Gastroesophageal sphincter (tissue), 3 donors: ENCODE measurements around the gene MGAM2.

Experiments
- POLR2AphosphoS5 ChIP-seq: sonication (generic); formaldehyde crosslinking; IDR thresholded peaks from one replicate; pipeline ENCODE4 v1.6.1; 2017; ENCODE audit warnings: antibody characterized with exemption
- TF ChIP-seq, protein P1 (sequence below), 4 experiments: fragments of 200-600 bp in 2 of 4; fragments of 450-650 bp in 2 of 4; sonication (generic) in 1 of 4; IDR thresholded peaks; one replicate each; pipeline ENCODE4 v1.5.1; 2017 to 2019; ENCODE audit warnings: antibody characterized with exemption in 4 of 4, mild to moderate bottlenecking in 2 of 4, moderate library complexity in 2 of 4

- no peak for TF ChIP-seq POLR2AphosphoS5
- TF ChIP-seq, protein P1, sequence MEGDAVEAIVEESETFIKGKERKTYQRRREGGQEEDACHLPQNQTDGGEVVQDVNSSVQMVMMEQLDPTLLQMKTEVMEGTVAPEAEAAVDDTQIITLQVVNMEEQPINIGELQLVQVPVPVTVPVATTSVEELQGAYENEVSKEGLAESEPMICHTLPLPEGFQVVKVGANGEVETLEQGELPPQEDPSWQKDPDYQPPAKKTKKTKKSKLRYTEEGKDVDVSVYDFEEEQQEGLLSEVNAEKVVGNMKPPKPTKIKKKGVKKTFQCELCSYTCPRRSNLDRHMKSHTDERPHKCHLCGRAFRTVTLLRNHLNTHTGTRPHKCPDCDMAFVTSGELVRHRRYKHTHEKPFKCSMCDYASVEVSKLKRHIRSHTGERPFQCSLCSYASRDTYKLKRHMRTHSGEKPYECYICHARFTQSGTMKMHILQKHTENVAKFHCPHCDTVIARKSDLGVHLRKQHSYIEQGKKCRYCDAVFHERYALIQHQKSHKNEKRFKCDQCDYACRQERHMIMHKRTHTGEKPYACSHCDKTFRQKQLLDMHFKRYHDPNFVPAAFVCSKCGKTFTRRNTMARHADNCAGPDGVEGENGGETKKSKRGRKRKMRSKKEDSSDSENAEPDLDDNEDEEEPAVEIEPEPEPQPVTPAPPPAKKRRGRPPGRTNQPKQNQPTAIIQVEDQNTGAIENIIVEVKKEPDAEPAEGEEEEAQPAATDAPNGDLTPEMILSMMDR (IDR thresholded peaks at IDR 0.05): no peak
These were observed 10.9 kb upstream of the MGAM2 start for GRCh38 chr7:142100634-142101033.
